Calu3 (cell line): Measurements from ENCODE around the gene MED17. TPM values are rescaled to one million over a fixed set of nuclear protein-coding genes. Genes with fewer than 3 reads are reported as not detected.
A peak's percentile ranks its signal among the peaks of the same experiment; 100 is the strongest.

Source experiments
- BruUV-seq: library from RNA; stranded (reverse); fragments of 400-500 nt; replicated peaks from 2 replicates; lab custom pipeline; 2021; lab: Mats Ljungman, UMichigan
- CTCF ChIA-PET: fragments of 300-600 bp; sonication (Branson Sonifier 250); formaldehyde crosslinking; loops from one replicate; lab custom pipeline; 2022; ENCODE audit warnings: antibody characterized with exemption; lab: Charles Lee
- DNase-seq: peaks from one replicate; pipeline ENCODE4 v3.0.0; 2022
- H3K27ac Mint-ChIP-seq: one replicate; pipeline ENCODE4 v1.8.0; 2022; ENCODE audit warnings: mixed read lengths; ENCODE audit not compliant: unreplicated experiment
- H3K27me3 Mint-ChIP-seq: one replicate; pipeline ENCODE4 v1.8.0; 2022; ENCODE audit warnings: mixed read lengths; ENCODE audit not compliant: unreplicated experiment
- H3K36me3 Mint-ChIP-seq: one replicate; pipeline ENCODE4 v1.8.0; 2022; ENCODE audit warnings: mild to moderate bottlenecking, moderate library complexity, mixed read lengths; ENCODE audit not compliant: insufficient read depth, unreplicated experiment
- H3K4me1 Mint-ChIP-seq: one replicate; pipeline ENCODE4 v1.8.0; 2022; ENCODE audit warnings: mild to moderate bottlenecking, low read depth, mixed read lengths; ENCODE audit not compliant: unreplicated experiment
- H3K4me3 Mint-ChIP-seq: one replicate; pipeline ENCODE4 v1.8.0; 2022; ENCODE audit warnings: mild to moderate bottlenecking, low read depth, moderate library complexity, mixed read lengths; ENCODE audit not compliant: unreplicated experiment
- H3K9me3 Mint-ChIP-seq: one replicate; pipeline ENCODE4 v1.8.0; 2022; ENCODE audit warnings: low read depth, mixed read lengths; ENCODE audit not compliant: unreplicated experiment
- intact Hi-C: fragments of 100-400 bp; cut with micrococcal nuclease; formaldehyde crosslinking; loops from one replicate; pipeline ENCODE4 v1.10.0; 2022; ENCODE audit not compliant: unreplicated experiment
- total RNA-seq: library from RNA; stranded (reverse); gene quantifications from 2 replicates; pipeline ENCODE4 v1.2.3, GENCODE V29; 2022
- TF ChIP-seq, protein P1 (sequence below): fragments of 200-600 bp; IDR thresholded peaks from one replicate; pipeline ENCODE4 v1.8.0; 2022; ENCODE audit warnings: antibody characterized with exemption; ENCODE audit not compliant: unreplicated experiment

Gene MED17
- total RNA-seq, 1 experiment from 2014 or later = 24.6 TPM

DNA sequence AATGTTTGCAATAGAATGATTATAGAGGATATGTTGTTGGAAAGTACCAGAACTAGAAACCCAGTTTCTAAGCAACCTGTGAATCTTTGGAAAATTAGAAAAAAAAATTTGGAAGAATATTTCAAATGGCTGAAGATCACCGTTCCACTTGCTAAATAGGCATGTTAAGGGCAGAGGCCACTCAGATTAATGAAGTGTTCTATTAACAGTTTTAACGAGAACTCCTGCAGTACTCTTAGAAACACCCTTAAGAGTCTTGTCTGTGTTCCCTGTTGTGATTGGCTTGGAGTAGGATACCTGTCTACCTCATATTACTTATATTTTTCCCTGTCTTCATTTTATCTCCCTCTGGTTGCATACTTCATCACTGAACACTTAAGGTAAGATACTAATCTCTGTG, 38.0 kb upstream of the MED17 start:
- Mint-ChIP-seq H3K27me3 (no peaks in the 10 kb centered on the region), H3K4me1 (peaks cover 12% of the 10 kb centered on the region), H3K9me3 (no peaks in the 10 kb centered on the region), H3K4me3 (peak overlapping the region; percentile 64), H3K36me3 (peaks cover 19% of the 10 kb centered on the region), H3K27ac (no peak overlapping the region)
- intact Hi-C loops = no loop called here
- TF ChIP-seq, protein P1, sequence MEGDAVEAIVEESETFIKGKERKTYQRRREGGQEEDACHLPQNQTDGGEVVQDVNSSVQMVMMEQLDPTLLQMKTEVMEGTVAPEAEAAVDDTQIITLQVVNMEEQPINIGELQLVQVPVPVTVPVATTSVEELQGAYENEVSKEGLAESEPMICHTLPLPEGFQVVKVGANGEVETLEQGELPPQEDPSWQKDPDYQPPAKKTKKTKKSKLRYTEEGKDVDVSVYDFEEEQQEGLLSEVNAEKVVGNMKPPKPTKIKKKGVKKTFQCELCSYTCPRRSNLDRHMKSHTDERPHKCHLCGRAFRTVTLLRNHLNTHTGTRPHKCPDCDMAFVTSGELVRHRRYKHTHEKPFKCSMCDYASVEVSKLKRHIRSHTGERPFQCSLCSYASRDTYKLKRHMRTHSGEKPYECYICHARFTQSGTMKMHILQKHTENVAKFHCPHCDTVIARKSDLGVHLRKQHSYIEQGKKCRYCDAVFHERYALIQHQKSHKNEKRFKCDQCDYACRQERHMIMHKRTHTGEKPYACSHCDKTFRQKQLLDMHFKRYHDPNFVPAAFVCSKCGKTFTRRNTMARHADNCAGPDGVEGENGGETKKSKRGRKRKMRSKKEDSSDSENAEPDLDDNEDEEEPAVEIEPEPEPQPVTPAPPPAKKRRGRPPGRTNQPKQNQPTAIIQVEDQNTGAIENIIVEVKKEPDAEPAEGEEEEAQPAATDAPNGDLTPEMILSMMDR = no peak
- no TSS peak for BruUV-seq
- DNase-seq = no peak
- CTCF ChIA-PET = no interaction called here

- Mint-ChIP-seq H3K27me3 (no peaks in the 10 kb centered on the region), H3K4me3 (no peak overlapping the region), H3K9me3 (no peaks in the 10 kb centered on the region), H3K27ac (no peak overlapping the region), H3K4me1 (peaks cover 12% of the 10 kb centered on the region), H3K36me3 (peaks cover 9% of the 10 kb centered on the region)
- TF ChIP-seq, protein P1 = no peak
- intact Hi-C loops = no loop called here
- no TSS peak for BruUV-seq
- CTCF ChIA-PET = no interaction called here
- no peak for DNase-seq
These were observed 37.0 kb upstream of the MED17 start for GRCh38 chr11:93747122-93747521.

- no peaks in the 10 kb centered on the region for H3K9me3 Mint-ChIP-seq
- H3K27me3 Mint-ChIP-seq = no peaks in the 10 kb centered on the region
- no peak for DNase-seq
- H3K4me3 Mint-ChIP-seq = no peak overlapping the region
- TF ChIP-seq, protein P1 = no peak
- intact Hi-C loops = no loop called here
- no TSS peak for BruUV-seq
- H3K27ac Mint-ChIP-seq = no peak overlapping the region
- H3K4me1 Mint-ChIP-seq = no peaks in the 10 kb centered on the region
- CTCF ChIA-PET = no interaction called here
- H3K36me3 Mint-ChIP-seq = peaks cover 5% of the 10 kb centered on the region
These were observed 33.1 kb upstream of the MED17 start for GRCh38 chr11:93751001-93751400.

- Mint-ChIP-seq H3K4me1 (no peaks in the 10 kb centered on the region), H3K36me3 (peaks cover 5% of the 10 kb centered on the region), H3K4me3 (no peak overlapping the region), H3K9me3 (no peaks in the 10 kb centered on the region), H3K27me3 (no peaks in the 10 kb centered on the region), H3K27ac (no peak overlapping the region)
- no TSS peak for BruUV-seq
- no peak for DNase-seq
- CTCF ChIA-PET = no interaction called here
- intact Hi-C loops = no loop called here
- TF ChIP-seq, protein P1 = no peak
These were observed 30.8 kb upstream of the MED17 start for GRCh38 chr11:93753241-93753640.
